ENCODE measurements around the gene ZAP70.

ZAP70 gene

GRCh38 chr2:97718051-97718882 lies 4.9 kb downstream of the ZAP70 start:
- Histone ChIP-seq H3K27me3 (ENCODE audit: insufficient read depth, low read length) (no peaks in the 10 kb centered on the region), H3K9ac (ENCODE audit: low read depth, low read length) (no peak overlapping the region), H3K9me3 (ENCODE audit: insufficient read depth, low read depth, low read length) (no peaks in the 10 kb centered on the region), H3K27ac (ENCODE audit: low read depth, low read length) (no peak overlapping the region), H3K4me3 (ENCODE audit: low read length) (no peak overlapping the region), H3K4me1 (ENCODE audit: insufficient read depth, low read length) (peaks cover 10% of the 10 kb centered on the region), H3K36me3 (ENCODE audit: insufficient read depth, low read length) (no peaks in the 10 kb centered on the region)
- WGBS = 91% methylated on average over 21 of the region's 21 CpGs

DNA sequence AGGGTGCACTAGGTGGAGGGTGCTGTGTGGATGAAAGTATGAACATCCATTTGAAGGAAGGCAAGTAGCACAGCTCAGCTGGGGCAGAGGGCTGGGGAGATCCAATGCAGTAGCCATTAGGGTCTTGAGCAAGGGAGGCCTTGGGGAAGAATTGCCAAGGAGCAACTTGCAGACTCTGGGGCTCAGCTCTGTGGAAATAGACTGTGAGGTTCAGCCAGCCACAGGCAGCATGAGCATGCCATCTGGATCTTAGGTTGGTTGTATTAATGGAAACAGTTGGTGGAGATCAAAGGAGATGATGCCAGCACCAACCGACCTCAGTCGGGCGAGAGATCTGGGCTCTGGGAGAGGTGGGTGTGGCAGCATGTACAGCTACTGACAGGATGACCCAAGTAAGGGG lies 5.6 kb downstream of the ZAP70 start:
- Histone ChIP-seq H3K9me3 (ENCODE audit: insufficient read depth, low read depth, low read length) (no peaks in the 10 kb centered on the region), H3K36me3 (ENCODE audit: insufficient read depth, low read length) (no peaks in the 10 kb centered on the region), H3K4me1 (ENCODE audit: insufficient read depth, low read length) (peaks cover 10% of the 10 kb centered on the region), H3K27ac (ENCODE audit: low read depth, low read length) (no peak overlapping the region), H3K4me3 (ENCODE audit: low read length) (no peak overlapping the region), H3K27me3 (ENCODE audit: insufficient read depth, low read length) (no peaks in the 10 kb centered on the region), H3K9ac (ENCODE audit: low read depth, low read length) (no peak overlapping the region)
- WGBS = 94% methylated on average over 3 of the region's 3 CpGs

GRCh38 chr2:97719362-97720155 lies 6.2 kb downstream of the ZAP70 start:
- H3K36me3 ChIP-seq (ENCODE audit: insufficient read depth, low read length) = no peaks in the 10 kb centered on the region
- H3K4me1 ChIP-seq (ENCODE audit: insufficient read depth, low read length) = peaks cover 10% of the 10 kb centered on the region
- no peak overlapping the region for H3K4me3 ChIP-seq (ENCODE audit: low read length)
- no peak overlapping the region for H3K9ac ChIP-seq (ENCODE audit: low read depth, low read length)
- H3K27ac ChIP-seq (ENCODE audit: low read depth, low read length) = no peak overlapping the region
- H3K27me3 ChIP-seq (ENCODE audit: insufficient read depth, low read length) = no peaks in the 10 kb centered on the region
- WGBS = 94% methylated on average over 16 of the region's 16 CpGs
- no peaks in the 10 kb centered on the region for H3K9me3 ChIP-seq (ENCODE audit: insufficient read depth, low read depth, low read length)

DNA sequence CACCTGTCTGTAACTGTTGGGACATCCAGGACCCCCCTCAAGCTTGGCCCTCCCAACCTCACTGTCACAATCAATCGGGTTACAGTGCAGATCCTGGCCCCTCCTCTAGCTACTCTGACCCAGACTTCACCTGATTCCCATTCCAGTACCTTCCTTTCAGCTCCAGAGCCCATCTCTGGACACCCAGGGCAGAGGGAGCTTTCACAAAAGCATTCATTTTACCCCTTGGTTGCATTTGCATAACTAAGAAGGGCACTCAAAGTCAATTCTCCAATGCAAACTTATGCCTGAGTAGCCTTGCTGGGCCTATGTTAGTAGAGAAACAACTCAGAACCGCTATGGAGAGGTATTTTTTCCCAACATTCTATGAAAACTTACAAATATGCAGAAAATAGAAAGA lies 7.4 kb downstream of the ZAP70 start:
- H3K4me3 ChIP-seq (ENCODE audit: low read length) = no peak overlapping the region
- H3K4me1 ChIP-seq (ENCODE audit: insufficient read depth, low read length) = peaks cover 10% of the 10 kb centered on the region
- H3K27me3 ChIP-seq (ENCODE audit: insufficient read depth, low read length) = no peaks in the 10 kb centered on the region
- WGBS = 32% methylated on average over 2 of the region's 2 CpGs
- H3K27ac ChIP-seq (ENCODE audit: low read depth, low read length) = peak overlapping the region; percentile 4; the same call in 1 of the 2 replicates
- H3K9me3 ChIP-seq (ENCODE audit: insufficient read depth, low read depth, low read length) = no peaks in the 10 kb centered on the region
- no peak overlapping the region for H3K9ac ChIP-seq (ENCODE audit: low read depth, low read length)
- H3K36me3 ChIP-seq (ENCODE audit: insufficient read depth, low read length) = no peaks in the 10 kb centered on the region

DNA sequence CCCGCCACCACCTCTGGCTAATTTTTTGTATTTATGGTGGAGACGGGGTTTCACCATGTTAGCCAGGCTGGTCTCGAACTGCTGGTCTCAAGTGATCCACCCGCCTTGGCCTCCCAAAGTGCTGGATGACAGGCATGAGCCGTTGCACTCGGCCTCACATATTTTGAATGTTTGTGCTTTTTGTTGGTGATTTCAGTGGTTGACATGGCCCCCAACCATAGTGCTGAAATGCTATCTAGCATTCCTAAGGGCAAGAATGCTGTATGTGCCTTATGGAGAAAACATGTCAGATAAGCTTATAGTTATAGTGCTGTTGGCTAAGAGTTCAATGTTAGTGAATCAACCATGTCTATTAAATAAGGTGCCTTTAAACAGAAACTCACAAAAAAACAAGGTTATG lies 8.9 kb downstream of the ZAP70 start:
- no peaks in the 10 kb centered on the region for H3K27me3 ChIP-seq (ENCODE audit: insufficient read depth, low read length)
- H3K36me3 ChIP-seq (ENCODE audit: insufficient read depth, low read length) = no peaks in the 10 kb centered on the region
- no peak overlapping the region for H3K4me3 ChIP-seq (ENCODE audit: low read length)
- H3K9me3 ChIP-seq (ENCODE audit: insufficient read depth, low read depth, low read length) = no peaks in the 10 kb centered on the region
- WGBS = 94% methylated on average over 6 of the region's 6 CpGs
- peaks cover 10% of the 10 kb centered on the region for H3K4me1 ChIP-seq (ENCODE audit: insufficient read depth, low read length)
- H3K9ac ChIP-seq (ENCODE audit: low read depth, low read length) = no peak overlapping the region
- H3K27ac ChIP-seq (ENCODE audit: low read depth, low read length) = no peak overlapping the region

GRCh38 chr2:97723156-97724072 lies 10.0 kb downstream of the ZAP70 start:
- 96% methylated on average over 37 of the region's 37 CpGs for WGBS

GRCh38 chr2:97724073-97724410 lies 10.7 kb downstream of the ZAP70 start:
- H3K27me3 ChIP-seq (ENCODE audit: insufficient read depth, low read length) = no peaks in the 10 kb centered on the region
- no peak overlapping the region for H3K27ac ChIP-seq (ENCODE audit: low read depth, low read length)
- peaks cover 10% of the 10 kb centered on the region for H3K4me1 ChIP-seq (ENCODE audit: insufficient read depth, low read length)
- WGBS = 98% methylated on average over 41 of the region's 41 CpGs
- no peaks in the 10 kb centered on the region for H3K36me3 ChIP-seq (ENCODE audit: insufficient read depth, low read length)
- no peaks in the 10 kb centered on the region for H3K9me3 ChIP-seq (ENCODE audit: insufficient read depth, low read depth, low read length)
- H3K9ac ChIP-seq (ENCODE audit: low read depth, low read length) = no peak overlapping the region
- no peak overlapping the region for H3K4me3 ChIP-seq (ENCODE audit: low read length)

More at GRCh38 chr2:97723156-97724072, 10.0 kb downstream of the ZAP70 start:
- no peak overlapping the region for H3K27ac ChIP-seq (ENCODE audit: low read depth, low read length)
- H3K4me3 ChIP-seq (ENCODE audit: low read length) = no peak overlapping the region
- H3K9ac ChIP-seq (ENCODE audit: low read depth, low read length) = no peak overlapping the region
- H3K36me3 ChIP-seq (ENCODE audit: insufficient read depth, low read length) = no peaks in the 10 kb centered on the region
- H3K4me1 ChIP-seq (ENCODE audit: insufficient read depth, low read length) = peaks cover 10% of the 10 kb centered on the region
- H3K27me3 ChIP-seq (ENCODE audit: insufficient read depth, low read length) = no peaks in the 10 kb centered on the region
- no peaks in the 10 kb centered on the region for H3K9me3 ChIP-seq (ENCODE audit: insufficient read depth, low read depth, low read length)

GRCh38 chr2:97724501-97724900 lies 11.1 kb downstream of the ZAP70 start:
- no peak overlapping the region for H3K27ac ChIP-seq (ENCODE audit: low read depth, low read length)
- H3K36me3 ChIP-seq (ENCODE audit: insufficient read depth, low read length) = no peaks in the 10 kb centered on the region
- H3K4me1 ChIP-seq (ENCODE audit: insufficient read depth, low read length) = peaks cover 10% of the 10 kb centered on the region
- no peaks in the 10 kb centered on the region for H3K27me3 ChIP-seq (ENCODE audit: insufficient read depth, low read length)
- no peak overlapping the region for H3K9ac ChIP-seq (ENCODE audit: low read depth, low read length)
- 91% methylated on average over 17 of the region's 17 CpGs for WGBS
- no peaks in the 10 kb centered on the region for H3K9me3 ChIP-seq (ENCODE audit: insufficient read depth, low read depth, low read length)
- H3K4me3 ChIP-seq (ENCODE audit: low read length) = no peak overlapping the region

- peaks cover 4% of the 10 kb centered on the region for H3K4me1 ChIP-seq (ENCODE audit: insufficient read depth, low read length)
- 94% methylated on average over 31 of the region's 31 CpGs for WGBS
- H3K9me3 ChIP-seq (ENCODE audit: insufficient read depth, low read depth, low read length) = peaks cover 2% of the 10 kb centered on the region; the same call in 1 of the 2 replicates
- H3K9ac ChIP-seq (ENCODE audit: low read depth, low read length) = no peak overlapping the region
- no peak overlapping the region for H3K4me3 ChIP-seq (ENCODE audit: low read length)
- H3K36me3 ChIP-seq (ENCODE audit: insufficient read depth, low read length) = no peaks in the 10 kb centered on the region
- H3K27ac ChIP-seq (ENCODE audit: low read depth, low read length) = no peak overlapping the region
- no peaks in the 10 kb centered on the region for H3K27me3 ChIP-seq (ENCODE audit: insufficient read depth, low read length)
Measured at GRCh38 chr2:97724946-97725688, 11.7 kb downstream of the ZAP70 start.

- Histone ChIP-seq H3K36me3 (ENCODE audit: insufficient read depth, low read length) (no peaks in the 10 kb centered on the region), H3K9ac (ENCODE audit: low read depth, low read length) (no peak overlapping the region), H3K4me1 (ENCODE audit: insufficient read depth, low read length) (no peaks in the 10 kb centered on the region), H3K9me3 (ENCODE audit: insufficient read depth, low read depth, low read length) (peaks cover 6% of the 10 kb centered on the region; the same call in 1 of the 2 replicates), H3K4me3 (ENCODE audit: low read length) (no peak overlapping the region), H3K27me3 (ENCODE audit: insufficient read depth, low read length) (no peaks in the 10 kb centered on the region), H3K27ac (ENCODE audit: low read depth, low read length) (no peak overlapping the region)
- WGBS = 64% methylated on average over 4 of the region's 4 CpGs
Measured at GRCh38 chr2:97726261-97727064, 13.1 kb downstream of the ZAP70 start.
